ENCODE results near the gene RCL1. TPM values are rescaled to one million over a fixed set of nuclear protein-coding genes. Genes with fewer than 3 reads are reported as not detected.

RCL1 gene
- total RNA-seq, 1 donor from 2014 or later, result 23.4 TPM

DNA sequence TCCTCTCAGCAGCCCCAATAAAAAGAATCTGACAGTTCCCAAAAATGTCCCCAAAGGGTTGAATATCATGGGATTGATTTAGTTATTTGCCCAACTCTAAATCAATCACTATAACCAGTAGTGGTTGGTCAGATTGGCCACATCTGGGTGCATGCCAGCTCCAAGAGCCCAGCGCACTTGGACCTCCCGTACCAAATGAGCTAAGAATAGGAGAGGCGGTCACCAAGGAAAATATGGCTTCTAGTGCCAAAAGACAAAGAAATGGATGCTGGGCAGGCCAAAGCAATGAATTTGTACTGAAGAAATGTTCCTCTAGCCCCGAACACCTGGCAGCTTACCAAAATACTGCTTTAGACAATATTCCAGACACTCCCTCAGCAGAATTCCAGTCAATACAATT is 80.3 kb downstream of the RCL1 start:
- H3K4me3 ChIP-seq (ENCODE audit: low read depth, low read length), result no peak overlapping the region
- TF ChIP-seq, protein P1, sequence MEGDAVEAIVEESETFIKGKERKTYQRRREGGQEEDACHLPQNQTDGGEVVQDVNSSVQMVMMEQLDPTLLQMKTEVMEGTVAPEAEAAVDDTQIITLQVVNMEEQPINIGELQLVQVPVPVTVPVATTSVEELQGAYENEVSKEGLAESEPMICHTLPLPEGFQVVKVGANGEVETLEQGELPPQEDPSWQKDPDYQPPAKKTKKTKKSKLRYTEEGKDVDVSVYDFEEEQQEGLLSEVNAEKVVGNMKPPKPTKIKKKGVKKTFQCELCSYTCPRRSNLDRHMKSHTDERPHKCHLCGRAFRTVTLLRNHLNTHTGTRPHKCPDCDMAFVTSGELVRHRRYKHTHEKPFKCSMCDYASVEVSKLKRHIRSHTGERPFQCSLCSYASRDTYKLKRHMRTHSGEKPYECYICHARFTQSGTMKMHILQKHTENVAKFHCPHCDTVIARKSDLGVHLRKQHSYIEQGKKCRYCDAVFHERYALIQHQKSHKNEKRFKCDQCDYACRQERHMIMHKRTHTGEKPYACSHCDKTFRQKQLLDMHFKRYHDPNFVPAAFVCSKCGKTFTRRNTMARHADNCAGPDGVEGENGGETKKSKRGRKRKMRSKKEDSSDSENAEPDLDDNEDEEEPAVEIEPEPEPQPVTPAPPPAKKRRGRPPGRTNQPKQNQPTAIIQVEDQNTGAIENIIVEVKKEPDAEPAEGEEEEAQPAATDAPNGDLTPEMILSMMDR (conservative IDR thresholded peaks at IDR 0.05; ENCODE audit: low read depth, low read length), result no peak
- DNase-seq (ENCODE audit: low read depth), result no peak

DNA sequence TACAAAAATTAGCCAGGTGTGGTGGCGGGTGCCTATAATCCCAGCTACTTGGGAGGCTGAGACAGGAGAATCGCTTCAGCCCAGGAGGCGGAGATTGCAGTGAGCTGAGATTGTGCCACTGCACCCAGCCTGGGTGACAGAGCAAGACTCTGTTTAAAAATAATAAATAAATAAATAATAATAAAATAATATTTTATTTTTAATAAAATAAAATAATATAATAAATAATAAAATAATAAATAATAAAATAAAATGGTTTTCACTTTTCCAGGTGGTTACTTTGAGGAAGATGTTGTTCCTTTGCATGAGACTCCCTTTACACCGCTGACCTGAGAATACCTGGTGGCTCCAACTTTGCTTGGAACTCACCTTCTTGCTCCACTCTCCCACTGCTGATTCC is 82.8 kb downstream of the RCL1 start:
- no peak overlapping the region for H3K4me3 ChIP-seq (ENCODE audit: low read depth, low read length)
- TF ChIP-seq, protein P1 (conservative IDR thresholded peaks at IDR 0.05; ENCODE audit: low read depth, low read length), result no peak
- no peak for DNase-seq (ENCODE audit: low read depth)

DNA sequence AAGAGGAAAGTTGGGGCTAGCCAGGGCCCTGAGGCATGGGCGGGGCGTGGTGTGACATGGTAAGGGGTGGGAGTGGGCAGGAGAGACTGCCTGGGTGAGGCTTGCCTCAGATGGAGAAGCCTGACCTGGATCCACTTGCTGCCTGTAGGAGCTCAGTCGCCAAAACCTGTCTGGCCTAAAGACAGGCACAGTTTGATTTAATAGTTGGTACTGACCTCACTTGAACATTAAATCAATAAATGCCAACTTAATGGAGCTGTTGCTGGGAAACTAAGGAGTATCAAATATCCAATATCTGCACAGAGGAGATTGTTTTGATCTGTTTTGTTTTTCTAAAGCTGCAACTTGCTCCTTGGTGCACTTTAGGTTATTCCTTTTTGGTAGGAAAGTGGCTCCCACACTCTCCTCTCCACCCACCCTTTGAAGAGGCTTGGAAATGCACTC is 86.4 kb downstream of the RCL1 start:
- TF ChIP-seq, protein P1 (conservative IDR thresholded peaks at IDR 0.05; ENCODE audit: low read depth, low read length), result no peak
- no peak overlapping the region for H3K4me3 ChIP-seq (ENCODE audit: low read depth, low read length)
- DNase-seq (ENCODE audit: low read depth), result no peak

DNA sequence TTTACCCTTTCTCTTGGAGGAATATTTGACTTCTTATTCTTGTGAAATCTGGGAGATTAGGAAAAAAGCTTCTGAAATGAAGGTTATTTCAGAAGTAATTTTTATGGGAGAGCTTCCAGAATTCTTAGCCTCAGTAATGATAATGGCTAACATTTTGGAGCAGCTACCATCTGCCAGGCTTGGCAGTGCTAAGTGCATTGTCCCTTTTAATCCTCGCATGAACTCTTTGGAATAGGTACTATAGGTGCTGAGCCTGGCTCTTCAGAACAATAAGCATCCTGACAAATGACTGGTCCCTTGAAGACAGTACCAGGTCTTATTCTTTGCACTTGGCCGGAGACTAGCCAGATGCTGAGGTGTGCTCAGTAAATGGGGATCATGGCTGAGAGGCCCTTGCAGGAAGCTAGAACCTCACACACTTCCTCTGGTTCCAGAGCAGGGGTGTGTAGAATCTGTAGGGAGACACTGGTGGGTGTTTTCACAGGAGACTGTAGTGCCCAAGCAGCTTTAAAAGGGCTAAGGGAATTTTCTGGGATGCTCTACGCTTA is 90.7 kb downstream of the RCL1 start:
- TF ChIP-seq, protein P1 (conservative IDR thresholded peaks at IDR 0.05; ENCODE audit: low read depth, low read length), result no peak
- no peak overlapping the region for H3K4me3 ChIP-seq (ENCODE audit: low read depth, low read length)
- no peak for DNase-seq (ENCODE audit: low read depth)

DNA sequence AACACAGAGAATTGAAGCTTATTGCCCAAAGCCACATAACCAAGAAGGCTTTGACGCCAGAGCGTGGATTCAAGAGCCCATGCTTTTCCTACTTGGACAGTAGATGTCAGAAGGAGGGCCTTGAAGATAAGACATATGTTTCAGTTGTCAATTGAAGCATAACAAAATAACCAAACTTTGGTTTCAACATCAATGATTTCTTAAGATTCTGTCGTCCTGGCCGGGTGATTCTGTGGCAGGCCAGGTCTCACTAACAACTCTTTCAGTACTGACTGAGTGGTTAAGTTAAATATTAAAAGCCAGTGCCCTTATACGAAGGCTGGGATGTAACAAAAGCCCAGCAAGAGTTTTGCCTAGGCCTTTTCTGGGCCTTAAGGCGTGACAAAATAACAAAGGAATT is 94.0 kb downstream of the RCL1 start:
- H3K4me3 ChIP-seq (ENCODE audit: low read depth, low read length), result no peak overlapping the region
- DNase-seq (ENCODE audit: low read depth), result peak; percentile 87
- TF ChIP-seq, protein P1 (conservative IDR thresholded peaks at IDR 0.05; ENCODE audit: low read depth, low read length), result no peak

DNA sequence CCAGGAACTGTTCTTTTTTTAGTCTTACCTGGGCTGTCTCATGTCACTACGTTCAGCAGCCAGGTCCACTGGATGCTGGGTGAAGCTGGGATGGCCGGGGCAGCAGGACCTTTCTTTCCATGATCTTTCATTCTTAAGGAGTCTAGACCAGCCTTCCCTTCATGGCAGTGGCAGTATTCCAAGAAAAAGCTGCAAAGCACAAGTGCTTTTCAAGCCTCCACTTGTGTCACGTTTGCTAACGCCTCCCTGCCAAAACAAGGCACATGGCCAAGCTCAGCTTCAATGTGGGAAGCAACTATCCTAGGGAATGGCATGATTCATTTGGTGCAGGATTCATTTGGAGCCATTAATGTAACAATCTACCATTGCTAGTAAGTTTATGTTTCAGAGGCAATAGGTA is 94.8 kb downstream of the RCL1 start:
- H3K4me3 ChIP-seq (ENCODE audit: low read depth, low read length), result no peak overlapping the region
- DNase-seq (ENCODE audit: low read depth), result peak; percentile 56
- TF ChIP-seq, protein P1 (conservative IDR thresholded peaks at IDR 0.05; ENCODE audit: low read depth, low read length), result no peak

DNA sequence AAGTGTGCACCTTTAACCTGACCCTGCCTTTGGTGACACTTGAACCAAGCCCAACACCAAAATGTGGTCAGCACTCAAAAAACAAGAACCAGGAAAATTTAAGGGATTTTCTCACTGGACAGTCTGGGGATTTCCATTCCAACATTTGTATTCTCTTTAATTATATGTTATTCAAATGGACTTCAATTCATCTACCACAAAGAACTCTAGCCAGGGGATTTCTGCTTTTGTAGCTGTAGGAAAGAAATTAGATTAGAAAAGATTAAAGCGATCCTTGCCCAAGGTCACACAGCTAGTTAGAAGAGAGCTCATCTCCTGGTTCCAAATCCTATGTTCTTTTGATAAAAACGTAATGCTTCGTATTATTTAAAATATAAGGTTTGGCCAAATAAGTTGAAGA is 97.5 kb downstream of the RCL1 start:
- H3K4me3 ChIP-seq (ENCODE audit: low read depth, low read length), result no peak overlapping the region
- TF ChIP-seq, protein P1 (conservative IDR thresholded peaks at IDR 0.05; ENCODE audit: low read depth, low read length), result no peak
- no peak for DNase-seq (ENCODE audit: low read depth)
